ENCODE results near the gene MMD. TPM values are rescaled to one million over a fixed set of nuclear protein-coding genes. Genes with fewer than 3 reads are reported as not detected.

MMD gene
- total and polyA plus RNA-seq, 2 of the 13 experiments (the other 11 are each of a cell fraction or from before 2014, with no cell fraction given): 121 to 225 TPM

DNA sequence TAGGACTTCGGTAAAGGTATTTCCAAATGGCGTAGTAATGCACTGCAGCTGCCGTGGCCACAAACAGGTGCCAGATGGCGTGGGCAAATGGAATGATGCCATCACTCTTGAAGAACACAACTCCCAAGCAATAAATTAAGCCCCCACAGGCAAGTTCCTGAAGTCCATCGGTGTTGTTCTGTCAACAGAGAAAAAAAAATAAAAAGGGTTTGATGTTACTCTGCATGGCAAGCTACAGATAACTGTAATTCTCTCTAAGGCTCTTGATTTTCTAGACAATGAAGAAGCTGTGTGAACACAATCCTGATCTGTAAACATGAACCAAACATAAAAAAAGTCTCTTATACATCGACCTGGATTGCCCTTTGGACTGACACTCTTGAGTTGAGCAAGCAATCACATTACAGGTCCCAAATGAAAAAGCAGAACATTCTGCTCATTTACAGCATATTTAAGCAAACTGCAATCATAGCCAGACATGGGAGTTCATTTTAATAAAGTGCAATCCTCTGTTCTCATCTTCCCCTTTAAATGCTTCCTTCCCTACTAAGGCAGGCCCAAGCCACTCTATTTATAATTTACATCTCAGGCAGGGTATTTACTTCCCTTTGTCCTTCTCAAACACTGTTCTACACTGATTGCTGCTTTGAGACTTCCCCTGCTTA is 27.1 kb downstream of the MMD start (continued):
- TF ChIP-seq, protein P1, sequence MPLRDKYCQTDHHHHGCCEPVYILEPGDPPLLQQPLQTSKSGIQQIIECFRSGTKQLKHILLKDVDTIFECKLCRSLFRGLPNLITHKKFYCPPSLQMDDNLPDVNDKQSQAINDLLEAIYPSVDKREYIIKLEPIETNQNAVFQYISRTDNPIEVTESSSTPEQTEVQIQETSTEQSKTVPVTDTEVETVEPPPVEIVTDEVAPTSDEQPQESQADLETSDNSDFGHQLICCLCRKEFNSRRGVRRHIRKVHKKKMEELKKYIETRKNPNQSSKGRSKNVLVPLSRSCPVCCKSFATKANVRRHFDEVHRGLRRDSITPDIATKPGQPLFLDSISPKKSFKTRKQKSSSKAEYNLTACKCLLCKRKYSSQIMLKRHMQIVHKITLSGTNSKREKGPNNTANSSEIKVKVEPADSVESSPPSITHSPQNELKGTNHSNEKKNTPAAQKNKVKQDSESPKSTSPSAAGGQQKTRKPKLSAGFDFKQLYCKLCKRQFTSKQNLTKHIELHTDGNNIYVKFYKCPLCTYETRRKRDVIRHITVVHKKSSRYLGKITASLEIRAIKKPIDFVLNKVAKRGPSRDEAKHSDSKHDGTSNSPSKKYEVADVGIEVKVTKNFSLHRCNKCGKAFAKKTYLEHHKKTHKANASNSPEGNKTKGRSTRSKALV (CRISPR knock-in tag; IDR thresholded peaks at IDR 0.05): peak; percentile 56; the same call in 1 of the 2 replicates
- TF ChIP-seq FOSL1 (CRISPR knock-in tag; IDR thresholded peaks at IDR 0.05; ENCODE audit: borderline replicate concordance): peak; percentile 21; the same call in 1 of the 2 replicates
- 0 out of 2 replicates have a peak, but pooled peaks have one; percentile 26 for TF ChIP-seq ZNF367 (CRISPR knock-in tag; IDR thresholded peaks at IDR 0.05; ENCODE audit: borderline replicate concordance)
- TF ChIP-seq, protein P2, sequence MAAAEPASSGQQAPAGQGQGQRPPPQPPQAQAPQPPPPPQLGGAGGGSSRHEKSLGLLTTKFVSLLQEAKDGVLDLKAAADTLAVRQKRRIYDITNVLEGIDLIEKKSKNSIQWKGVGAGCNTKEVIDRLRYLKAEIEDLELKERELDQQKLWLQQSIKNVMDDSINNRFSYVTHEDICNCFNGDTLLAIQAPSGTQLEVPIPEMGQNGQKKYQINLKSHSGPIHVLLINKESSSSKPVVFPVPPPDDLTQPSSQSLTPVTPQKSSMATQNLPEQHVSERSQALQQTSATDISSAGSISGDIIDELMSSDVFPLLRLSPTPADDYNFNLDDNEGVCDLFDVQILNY (CRISPR knock-in tag; conservative IDR thresholded peaks at IDR 0.05): no peak
- TF ChIP-seq BRD4 (CRISPR knock-in tag; IDR thresholded peaks at IDR 0.05): 0 out of 2 replicates have a peak, but pooled peaks have one; percentile 19
- TF ChIP-seq, protein P3, sequence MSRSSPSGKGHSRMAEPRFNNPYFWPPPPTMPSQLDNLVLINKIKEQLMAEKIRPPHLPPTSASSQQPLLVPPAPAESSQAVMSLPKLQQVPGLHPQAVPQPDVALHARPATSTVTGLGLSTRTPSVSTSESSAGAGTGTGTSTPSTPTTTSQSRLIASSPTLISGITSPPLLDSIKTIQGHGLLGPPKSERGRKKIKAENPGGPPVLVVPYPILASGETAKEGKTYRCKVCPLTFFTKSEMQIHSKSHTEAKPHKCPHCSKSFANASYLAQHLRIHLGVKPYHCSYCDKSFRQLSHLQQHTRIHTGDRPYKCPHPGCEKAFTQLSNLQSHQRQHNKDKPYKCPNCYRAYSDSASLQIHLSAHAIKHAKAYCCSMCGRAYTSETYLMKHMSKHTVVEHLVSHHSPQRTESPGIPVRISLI (CRISPR knock-in tag; IDR thresholded peaks at IDR 0.05; ENCODE audit: borderline replicate concordance): peak; percentile 99
- 0 out of 2 replicates have a peak, but pooled peaks have one; percentile 23 for TF ChIP-seq ZNF670 (CRISPR knock-in tag; IDR thresholded peaks at IDR 0.05; ENCODE audit: borderline replicate concordance)
- no peak for TF ChIP-seq ZNF432 (CRISPR knock-in tag; IDR thresholded peaks at IDR 0.05; ENCODE audit: borderline replicate concordance)
- no peak for TF ChIP-seq ZNF549 (CRISPR knock-in tag; IDR thresholded peaks at IDR 0.05)
- TF ChIP-seq ARID2 (CRISPR knock-in tag; IDR thresholded peaks at IDR 0.05; ENCODE audit: borderline replicate concordance): peak; percentile 68; the same call in 1 of the 2 replicates
- no peak for TF ChIP-seq RBFOX2 (IDR thresholded peaks at IDR 0.05; ENCODE audit: low read depth, low read length)
- peak; percentile 89 for TF ChIP-seq NCOA2 (CRISPR knock-in tag; IDR thresholded peaks at IDR 0.05)
- no peak for TF ChIP-seq ZNF44 (CRISPR knock-in tag; IDR thresholded peaks at IDR 0.05)
- TF ChIP-seq, protein P4, sequence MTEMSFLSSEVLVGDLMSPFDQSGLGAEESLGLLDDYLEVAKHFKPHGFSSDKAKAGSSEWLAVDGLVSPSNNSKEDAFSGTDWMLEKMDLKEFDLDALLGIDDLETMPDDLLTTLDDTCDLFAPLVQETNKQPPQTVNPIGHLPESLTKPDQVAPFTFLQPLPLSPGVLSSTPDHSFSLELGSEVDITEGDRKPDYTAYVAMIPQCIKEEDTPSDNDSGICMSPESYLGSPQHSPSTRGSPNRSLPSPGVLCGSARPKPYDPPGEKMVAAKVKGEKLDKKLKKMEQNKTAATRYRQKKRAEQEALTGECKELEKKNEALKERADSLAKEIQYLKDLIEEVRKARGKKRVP (CRISPR knock-in tag; IDR thresholded peaks at IDR 0.05): 0 out of 4 replicates have a peak, but pooled peaks of 1 of the 2 experiments have one; percentile 42
- peak; percentile 49 for TF ChIP-seq SKI (IDR thresholded peaks at IDR 0.05; ENCODE audit: partially characterized antibody)
- no peak for TF ChIP-seq ARNT (IDR thresholded peaks at IDR 0.05)
- TF ChIP-seq ZNF337 (CRISPR knock-in tag; IDR thresholded peaks at IDR 0.05; ENCODE audit: borderline replicate concordance, low read depth): 0 out of 2 replicates have a peak, but pooled peaks have one; percentile 75
- no peak for TF ChIP-seq ZBTB21 (CRISPR knock-in tag; IDR thresholded peaks at IDR 0.05)
- no peak for TF ChIP-seq PAF1 (CRISPR knock-in tag; IDR thresholded peaks at IDR 0.05)
- no peak for TF ChIP-seq ZNF383 (CRISPR knock-in tag; IDR thresholded peaks at IDR 0.05; ENCODE audit: borderline replicate concordance)
- no peak for TF ChIP-seq ZNF782 (CRISPR knock-in tag; IDR thresholded peaks at IDR 0.05; ENCODE audit: borderline replicate concordance)
- TF ChIP-seq IRF2 (CRISPR knock-in tag; IDR thresholded peaks at IDR 0.05): peak; percentile 69; the same call in 1 of the 2 replicates
- no peak for TF ChIP-seq ATRX (CRISPR knock-in tag; IDR thresholded peaks at IDR 0.05; ENCODE audit: borderline replicate concordance)
- no peak for TF ChIP-seq ZKSCAN5 (CRISPR knock-in tag; IDR thresholded peaks at IDR 0.05)
- TF ChIP-seq HCFC1 (IDR thresholded peaks at IDR 0.05; ENCODE audit: low read depth, low read length): no peak
- TF ChIP-seq ZNF292 (CRISPR knock-in tag; IDR thresholded peaks at IDR 0.05; ENCODE audit: borderline replicate concordance, low read depth): peak; percentile 56; the same call in 1 of the 2 replicates
